ENCODE measurements around the gene PPP4R3B. TPM values are rescaled to one million over a fixed set of nuclear protein-coding genes. Genes with fewer than 3 reads are reported as not detected.

The PPP4R3B gene
- total RNA-seq, 2 experiments from 2014 or later: 42.3 to 68.4 TPM

DNA sequence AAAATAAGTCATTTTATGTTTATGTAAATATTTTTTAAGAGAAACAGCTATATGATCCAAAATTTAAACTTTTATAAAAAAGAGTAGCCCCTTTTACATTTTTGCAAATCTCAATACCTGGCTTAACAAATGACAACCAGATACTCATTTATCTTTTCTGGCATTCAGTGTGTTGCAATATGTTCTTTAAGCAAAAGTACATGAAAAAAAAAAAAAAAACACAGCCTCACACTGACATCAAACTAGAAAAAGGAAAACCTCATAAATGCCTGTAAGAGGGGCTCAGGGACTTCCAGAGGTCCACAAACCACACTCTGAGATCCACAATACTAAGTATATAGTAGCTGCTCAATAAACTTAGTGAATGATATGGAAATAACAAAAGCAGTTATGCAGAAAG, 21.9 kb downstream of the PPP4R3B start:
- Histone ChIP-seq H3K9me2 (ENCODE audit: insufficient read depth, low read length) (no peaks in the 10 kb centered on the region), H3K27ac (ENCODE audit: low read depth, low read length, poor library complexity, severe bottlenecking) (no peak overlapping the region), H3K4me3 (ENCODE audit: low read depth, low read length, poor library complexity, severe bottlenecking) (no peak overlapping the region), H4K20me1 (ENCODE audit: insufficient read depth, low read length) (0 out of 2 replicates have a peak, but pooled peaks cover 2% of the 10 kb centered on the region), H3K4me2 (ENCODE audit: low read length) (no peak overlapping the region), H3K36me3 (ENCODE audit: insufficient read depth, low read length) (peaks cover 71% of the 10 kb centered on the region), H3K4me1 (ENCODE audit: insufficient read depth, low read length, poor library complexity, severe bottlenecking) (no peaks in the 10 kb centered on the region), H3K9me3 (ENCODE audit: low read length) (no peaks in the 10 kb centered on the region), H3K79me2 (ENCODE audit: insufficient read depth, low read depth, low read length) (peaks cover 40% of the 10 kb centered on the region), H2AFZ (ENCODE audit: low read length) (no peak overlapping the region)
- ChIA-PET POLR2A (no interaction called here), CTCF (ENCODE audit: unreplicated experiment) (no interaction called here)
- no TSS peak for BruUV-seq (replicated peaks)
- no peak for TF ChIP-seq EZH2phosphoT487 (IDR thresholded peaks at IDR 0.05; ENCODE audit: borderline replicate concordance, low read depth, low read length)
- TF ChIP-seq, protein P1, sequence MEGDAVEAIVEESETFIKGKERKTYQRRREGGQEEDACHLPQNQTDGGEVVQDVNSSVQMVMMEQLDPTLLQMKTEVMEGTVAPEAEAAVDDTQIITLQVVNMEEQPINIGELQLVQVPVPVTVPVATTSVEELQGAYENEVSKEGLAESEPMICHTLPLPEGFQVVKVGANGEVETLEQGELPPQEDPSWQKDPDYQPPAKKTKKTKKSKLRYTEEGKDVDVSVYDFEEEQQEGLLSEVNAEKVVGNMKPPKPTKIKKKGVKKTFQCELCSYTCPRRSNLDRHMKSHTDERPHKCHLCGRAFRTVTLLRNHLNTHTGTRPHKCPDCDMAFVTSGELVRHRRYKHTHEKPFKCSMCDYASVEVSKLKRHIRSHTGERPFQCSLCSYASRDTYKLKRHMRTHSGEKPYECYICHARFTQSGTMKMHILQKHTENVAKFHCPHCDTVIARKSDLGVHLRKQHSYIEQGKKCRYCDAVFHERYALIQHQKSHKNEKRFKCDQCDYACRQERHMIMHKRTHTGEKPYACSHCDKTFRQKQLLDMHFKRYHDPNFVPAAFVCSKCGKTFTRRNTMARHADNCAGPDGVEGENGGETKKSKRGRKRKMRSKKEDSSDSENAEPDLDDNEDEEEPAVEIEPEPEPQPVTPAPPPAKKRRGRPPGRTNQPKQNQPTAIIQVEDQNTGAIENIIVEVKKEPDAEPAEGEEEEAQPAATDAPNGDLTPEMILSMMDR (conservative IDR thresholded peaks at IDR 0.05; ENCODE audit: low read length): no peak
- DNase-seq (ENCODE audit: low spot score): no peak
- intact Hi-C loops (cut with micrococcal nuclease; ENCODE audit: unreplicated experiment): no loop called here

DNA sequence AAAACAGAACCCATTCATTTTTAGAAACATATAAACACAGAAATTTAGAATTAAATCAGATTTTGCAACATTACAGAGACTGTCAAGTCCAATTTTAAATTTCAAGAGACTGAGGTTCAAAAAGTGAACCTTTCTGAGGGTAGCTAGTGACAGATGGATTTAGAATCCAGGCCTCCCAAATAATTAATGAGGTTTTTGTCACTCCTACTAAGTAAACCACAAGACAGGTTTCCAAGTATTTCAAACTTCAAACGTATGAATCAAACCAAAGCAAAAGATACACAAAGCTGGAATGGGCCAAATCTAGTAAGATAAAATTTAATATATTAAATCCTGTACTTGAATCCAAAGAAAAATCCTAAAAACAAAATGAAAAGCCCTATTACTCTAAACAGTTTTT, 25.3 kb downstream of the PPP4R3B start:
- no peaks in the 10 kb centered on the region for H3K9me3 ChIP-seq (ENCODE audit: low read length)
- DNase-seq (ENCODE audit: low spot score): no peak
- ChIA-PET POLR2A (interaction anchor here (1.0 kb wide), 1 partner anchor 12 kb away, joined by 3 read pairs; no protein-coding TSS in a partner anchor), CTCF (ENCODE audit: unreplicated experiment) (no interaction called here)
- peaks cover 68% of the 10 kb centered on the region for H3K36me3 ChIP-seq (ENCODE audit: insufficient read depth, low read length)
- H3K4me2 ChIP-seq (ENCODE audit: low read length): no peak overlapping the region
- no peak overlapping the region for H2AFZ ChIP-seq (ENCODE audit: low read length)
- 0 out of 2 replicates have a peak, but pooled peaks cover 2% of the 10 kb centered on the region for H4K20me1 ChIP-seq (ENCODE audit: insufficient read depth, low read length)
- H3K79me2 ChIP-seq (ENCODE audit: insufficient read depth, low read depth, low read length): peaks cover 40% of the 10 kb centered on the region
- intact Hi-C loops (cut with micrococcal nuclease; ENCODE audit: unreplicated experiment): no loop called here
- BruUV-seq (replicated peaks): no TSS peak
- H3K4me3 ChIP-seq (ENCODE audit: low read depth, low read length, poor library complexity, severe bottlenecking): no peak overlapping the region
- TF ChIP-seq EZH2phosphoT487 (IDR thresholded peaks at IDR 0.05; ENCODE audit: borderline replicate concordance, low read depth, low read length): no peak
- TF ChIP-seq, protein P1 (conservative IDR thresholded peaks at IDR 0.05; ENCODE audit: low read length): no peak
- H3K27ac ChIP-seq (ENCODE audit: low read depth, low read length, poor library complexity, severe bottlenecking): no peak overlapping the region
- H3K9me2 ChIP-seq (ENCODE audit: insufficient read depth, low read length): no peaks in the 10 kb centered on the region
- no peaks in the 10 kb centered on the region for H3K4me1 ChIP-seq (ENCODE audit: insufficient read depth, low read length, poor library complexity, severe bottlenecking)

DNA sequence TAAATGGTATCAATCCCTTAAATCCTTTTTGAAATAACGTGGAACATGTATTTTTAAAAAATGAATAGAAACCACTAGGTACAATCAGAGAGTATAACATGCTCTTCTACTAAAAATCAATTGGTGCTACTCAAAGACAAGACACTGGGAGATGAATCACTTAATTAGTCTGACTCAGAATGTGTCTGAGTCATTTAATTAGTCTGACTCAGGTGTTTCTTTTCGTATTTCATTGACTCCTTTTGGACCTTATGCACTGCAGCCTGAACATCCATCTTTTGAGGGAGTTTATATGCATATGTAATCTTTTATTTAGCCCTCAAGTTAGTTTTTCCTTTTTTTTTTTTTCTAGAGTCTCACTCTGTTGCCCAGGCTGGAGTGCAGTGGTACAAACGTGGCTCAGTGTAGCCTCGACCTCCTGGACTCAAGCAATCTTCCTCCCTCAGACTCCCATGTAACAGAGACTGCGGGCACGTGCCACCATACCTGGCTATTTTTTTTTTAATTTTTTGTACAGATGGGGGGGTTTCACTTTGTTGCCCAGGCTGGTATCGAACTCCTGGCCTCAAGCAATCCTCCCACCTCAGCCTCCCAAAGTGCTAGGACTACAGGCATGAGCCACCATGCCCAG, 26.5 kb downstream of the PPP4R3B start:
- intact Hi-C loops (cut with micrococcal nuclease; ENCODE audit: unreplicated experiment): no loop called here
- DNase-seq (ENCODE audit: low spot score): no peak
- Histone ChIP-seq H3K36me3 (ENCODE audit: insufficient read depth, low read length) (peaks cover 68% of the 10 kb centered on the region), H3K4me1 (ENCODE audit: insufficient read depth, low read length, poor library complexity, severe bottlenecking) (no peaks in the 10 kb centered on the region), H3K4me3 (ENCODE audit: low read depth, low read length, poor library complexity, severe bottlenecking) (no peak overlapping the region), H4K20me1 (ENCODE audit: insufficient read depth, low read length) (0 out of 2 replicates have a peak, but pooled peaks cover 2% of the 10 kb centered on the region), H3K4me2 (ENCODE audit: low read length) (no peak overlapping the region), H3K27ac (ENCODE audit: low read depth, low read length, poor library complexity, severe bottlenecking) (no peak overlapping the region), H3K9me3 (ENCODE audit: low read length) (no peaks in the 10 kb centered on the region), H2AFZ (ENCODE audit: low read length) (no peak overlapping the region), H3K79me2 (ENCODE audit: insufficient read depth, low read depth, low read length) (peaks cover 42% of the 10 kb centered on the region), H3K9me2 (ENCODE audit: insufficient read depth, low read length) (no peaks in the 10 kb centered on the region)
- TF ChIP-seq EZH2phosphoT487 (IDR thresholded peaks at IDR 0.05; ENCODE audit: borderline replicate concordance, low read depth, low read length): no peak
- TF ChIP-seq, protein P1 (conservative IDR thresholded peaks at IDR 0.05; ENCODE audit: low read length): no peak
- ChIA-PET POLR2A (no interaction called here), CTCF (ENCODE audit: unreplicated experiment) (no interaction called here)
- BruUV-seq (replicated peaks): no TSS peak

All from OCI-LY7 (cell line).